HT1080 (cell line): ENCODE data around the gene CEP57. TPM values are rescaled to one million over a fixed set of nuclear protein-coding genes. Genes with fewer than 3 reads are reported as not detected.

Source experiments
- DNase-seq: peaks from one replicate; pipeline ENCODE4 v3.0.0-alpha.2; 2015; ENCODE audit warnings: low read depth
- polyA plus RNA-seq, 2 experiments: library from polyadenylated mRNA; depleted of rRNA; stranded (reverse); fragments of >200 nt; gene quantifications; 2 replicates each; pipeline ENCODE4 v1.2.3, GENCODE V29; 2015
- total RNA-seq: library from RNA; depleted of rRNA; stranded (reverse); fragments of >200 nt; shearing (Covaris generic); gene quantifications from 2 replicates; pipeline ENCODE4 v1.2.3, GENCODE V29; 2014; rRNA removed

Gene CEP57
- total RNA-seq: 27.0 and 32.8 TPM in 2 replicates
- polyA plus RNA-seq (2015; cell fraction: cytosol; rRNA removed): 23.4 and 28.4 TPM in 2 replicates
- polyA plus RNA-seq (2015; cell fraction: nucleus; rRNA removed): 45.4 and 46.9 TPM in 2 replicates

DNA sequence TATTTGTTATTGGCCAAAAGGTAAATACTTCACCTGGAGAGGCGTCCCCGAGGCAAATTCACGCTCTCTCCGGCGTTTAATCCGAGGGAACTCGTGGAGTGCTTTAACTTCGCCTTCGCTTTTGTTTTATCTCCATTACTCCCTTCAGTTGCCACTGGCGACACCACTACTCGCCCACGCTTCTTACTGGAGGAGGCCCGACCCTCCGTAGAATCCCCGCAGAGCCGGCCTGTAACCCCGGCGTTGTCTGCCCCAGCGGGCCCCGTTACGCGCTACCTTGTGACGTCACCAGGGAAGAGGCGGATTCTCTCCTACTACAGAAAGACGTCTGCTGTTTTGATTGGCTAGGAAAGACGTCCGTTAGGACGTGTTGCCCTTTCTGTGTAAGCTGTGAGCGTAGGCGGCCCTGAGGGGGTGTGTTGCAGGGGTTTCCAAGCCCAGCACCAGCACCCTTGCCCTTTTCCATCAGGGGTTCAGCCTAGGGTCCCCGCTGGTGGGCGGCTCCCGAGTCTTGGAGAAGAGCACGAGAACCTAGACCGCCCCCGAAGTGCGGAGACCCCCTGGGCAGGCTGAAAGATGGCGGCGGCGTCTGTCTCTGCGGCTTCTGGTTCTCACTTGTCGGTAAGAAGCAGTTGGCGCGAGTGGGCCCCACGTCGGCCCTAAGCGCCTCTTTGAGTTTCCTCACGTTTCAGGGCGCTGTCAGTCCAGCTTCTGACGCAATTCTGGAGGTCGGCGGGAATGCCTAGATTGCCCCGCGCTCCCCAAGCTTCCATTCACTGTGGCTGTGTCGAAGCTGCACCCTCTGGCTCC lies at the start of gene CEP57:
Gene CEP57 (plus strand): TSS at position 376 of the 810 bp plus-strand sequence. CDS start 201 bp downstream, at position 577.
- DNase-seq: peak; percentile 95

DNA sequence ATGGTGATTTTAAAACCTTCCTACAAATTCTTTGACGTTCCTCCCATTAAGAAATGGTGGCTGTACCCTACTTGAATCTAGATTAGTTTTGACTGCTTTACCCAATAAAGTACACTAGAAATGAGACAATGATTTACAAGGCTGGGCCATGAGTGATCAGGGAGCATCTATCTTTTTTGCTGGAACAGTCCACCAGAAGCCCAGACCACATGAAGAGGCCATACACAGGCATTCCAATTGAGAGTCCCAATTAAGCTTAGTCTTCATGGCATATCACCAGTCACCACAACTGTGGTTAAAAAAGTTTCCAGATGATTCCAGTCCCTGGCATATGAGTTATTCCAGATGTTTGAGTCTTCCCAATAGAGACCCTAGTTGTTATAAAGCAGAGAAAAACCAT lies 40.2 kb upstream of the CEP57 start:
- DNase-seq: no peak

DNA sequence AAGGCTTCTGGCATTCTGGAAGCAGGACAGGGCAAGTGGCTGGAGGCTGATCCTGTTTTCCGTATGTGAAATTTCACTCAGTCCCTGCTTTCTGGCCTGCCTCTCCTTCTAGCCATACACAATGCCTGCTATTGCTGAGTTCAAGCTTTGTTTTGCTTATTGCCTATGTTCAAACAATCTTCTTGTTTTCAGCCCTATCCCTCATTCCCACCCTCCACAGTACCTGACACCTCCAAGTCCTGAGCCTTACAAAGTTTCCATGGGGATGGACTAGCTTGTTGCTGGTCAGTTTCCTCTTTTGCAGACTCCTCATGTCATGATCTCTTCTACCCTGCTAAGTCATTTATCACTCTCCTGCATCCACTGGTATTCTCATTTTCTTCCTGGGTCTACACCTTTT lies 38.8 kb upstream of the CEP57 start:
- no peak for DNase-seq

DNA sequence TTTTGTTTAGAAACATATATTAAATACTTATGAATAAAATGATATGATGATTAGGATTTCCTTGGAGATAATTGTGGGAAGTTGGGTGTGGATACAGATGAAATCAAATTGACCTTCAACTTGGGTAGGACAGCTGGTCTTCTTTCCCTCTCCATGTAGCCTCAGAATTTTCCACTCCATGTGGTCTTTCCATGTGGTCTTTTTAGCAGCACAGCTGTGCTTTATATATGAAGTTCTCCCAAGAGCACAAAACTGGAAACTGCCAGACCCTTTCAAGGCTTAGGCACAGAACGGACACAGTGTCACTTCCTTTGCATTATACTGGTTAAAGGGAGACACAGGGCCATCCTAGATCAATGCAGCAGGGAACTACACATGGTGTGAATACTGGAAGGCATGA lies 29.4 kb upstream of the CEP57 start:
- no peak for DNase-seq

DNA sequence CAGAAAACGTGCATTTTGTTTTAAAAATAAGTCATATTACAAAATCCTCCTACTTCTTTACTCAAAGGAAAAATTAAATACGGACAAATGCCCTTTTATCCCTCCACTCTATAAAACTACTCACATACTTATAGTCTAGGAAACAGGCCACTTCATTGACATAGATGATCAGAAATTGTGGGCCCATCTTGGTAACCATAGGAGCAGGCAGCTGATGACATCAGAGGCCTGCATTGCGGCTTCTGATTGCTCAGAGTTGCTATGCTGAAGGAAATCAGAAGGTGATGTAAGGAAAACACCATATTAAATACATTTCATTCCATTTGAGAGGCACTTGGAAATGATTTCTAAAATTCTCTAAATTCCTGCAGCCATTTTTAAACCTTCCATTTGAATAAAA lies 27.8 kb upstream of the CEP57 start:
- no peak for DNase-seq

DNA sequence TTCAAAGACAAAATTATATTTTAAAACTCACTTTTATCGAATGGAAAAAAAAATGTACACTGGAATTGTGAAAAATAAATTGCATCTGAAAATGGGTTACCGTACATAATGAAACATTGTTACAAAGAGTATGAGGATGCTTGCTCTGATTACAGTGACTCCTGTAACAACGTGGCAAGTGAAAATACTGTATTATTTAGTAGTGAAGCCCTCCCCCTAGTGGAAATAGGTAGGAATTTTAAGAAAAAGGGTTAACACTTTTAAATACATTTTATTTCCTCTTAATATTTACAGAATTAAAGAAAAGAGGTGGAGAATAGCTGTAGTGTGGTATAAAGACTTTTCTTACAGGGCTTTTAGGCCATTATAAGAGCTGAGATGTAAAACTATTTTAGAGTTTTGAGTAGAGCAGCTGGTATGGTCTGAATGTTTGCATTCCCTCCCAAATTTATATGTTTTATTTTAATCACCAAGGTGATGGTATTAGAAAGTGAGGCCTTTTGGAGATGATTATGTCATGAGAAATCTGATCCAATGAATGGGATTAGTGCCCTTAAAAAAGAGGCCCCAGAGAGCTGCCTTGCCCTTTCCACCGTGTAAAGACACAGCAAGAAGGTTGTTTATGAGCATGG lies 25.9 kb upstream of the CEP57 start:
- peak; percentile 13 for DNase-seq

DNA sequence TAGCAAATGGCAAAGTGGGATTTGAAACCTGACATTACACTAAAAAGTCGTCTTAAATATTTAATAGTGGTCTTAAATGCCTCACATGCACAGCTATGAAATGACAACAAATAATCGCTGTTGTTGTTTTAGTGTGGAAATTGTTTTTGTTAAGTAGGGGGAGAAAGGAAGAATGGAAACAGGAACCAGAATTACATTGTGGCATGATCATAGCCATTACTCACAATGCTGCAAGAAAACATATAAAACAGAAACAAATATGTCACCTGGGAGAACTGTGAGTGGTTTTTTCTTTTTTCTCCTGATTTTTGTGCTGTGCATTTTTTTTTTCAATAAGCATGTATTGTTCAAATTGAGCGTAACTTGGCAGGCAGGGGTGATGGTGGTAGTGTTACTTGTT lies 23.6 kb upstream of the CEP57 start:
- DNase-seq: no peak

DNA sequence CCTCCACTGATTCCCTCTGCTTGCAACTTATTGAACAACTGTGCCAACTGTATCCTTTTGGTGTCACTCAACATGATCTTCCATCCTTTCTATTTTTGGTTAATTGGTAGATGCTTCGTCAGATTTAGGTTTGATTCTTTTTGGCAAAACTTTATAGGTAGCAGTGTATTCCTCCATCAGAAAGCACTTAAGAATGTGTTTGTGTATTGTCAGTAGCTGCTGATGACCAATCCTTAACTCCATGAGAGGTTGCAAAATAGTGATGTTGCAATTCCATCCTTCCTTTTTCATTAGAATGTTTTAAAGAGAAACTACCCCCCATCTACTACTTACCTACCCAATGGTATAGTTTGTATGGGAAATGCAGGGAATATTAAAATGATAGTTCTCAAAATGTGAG lies 22.8 kb upstream of the CEP57 start:
- peak; percentile 24 for DNase-seq

DNA sequence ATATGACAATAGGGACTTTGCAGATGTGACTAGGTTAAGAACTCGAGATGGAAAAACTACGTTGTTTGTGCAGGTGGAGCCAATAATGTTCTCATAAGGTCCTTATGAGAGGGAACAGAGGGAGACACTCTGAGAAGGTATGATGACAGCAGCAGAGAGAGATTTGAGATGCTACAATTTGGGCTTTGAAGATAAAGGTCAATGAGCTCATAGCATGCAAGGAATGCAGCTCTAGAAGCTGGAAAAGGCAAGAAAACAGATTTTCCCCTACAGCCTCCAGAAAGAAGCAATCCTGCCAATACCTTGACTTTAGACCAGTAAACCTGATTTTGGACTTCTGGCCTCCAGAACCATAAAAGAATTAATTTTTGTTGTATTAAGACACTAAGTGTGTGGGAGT lies 21.8 kb upstream of the CEP57 start:
- no peak for DNase-seq

DNA sequence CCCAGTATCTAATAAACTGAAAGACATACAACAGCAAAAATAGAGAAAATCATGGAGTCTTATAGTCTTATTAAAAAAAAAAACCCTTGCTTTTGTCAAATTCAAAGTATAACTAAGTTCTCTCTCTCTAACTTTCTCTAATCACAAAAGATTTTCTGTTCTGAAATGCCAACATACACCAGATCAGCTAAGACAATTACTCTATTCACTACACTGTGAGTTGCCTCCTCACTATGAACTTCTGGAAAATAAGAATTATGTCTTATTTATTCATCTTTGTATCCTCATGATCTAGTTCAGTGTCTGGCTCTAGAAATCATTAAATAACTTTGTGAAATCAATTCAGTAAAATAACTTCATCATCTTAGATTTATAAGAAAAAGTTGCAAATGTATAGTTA lies 13.4 kb upstream of the CEP57 start:
- DNase-seq: no peak

DNA sequence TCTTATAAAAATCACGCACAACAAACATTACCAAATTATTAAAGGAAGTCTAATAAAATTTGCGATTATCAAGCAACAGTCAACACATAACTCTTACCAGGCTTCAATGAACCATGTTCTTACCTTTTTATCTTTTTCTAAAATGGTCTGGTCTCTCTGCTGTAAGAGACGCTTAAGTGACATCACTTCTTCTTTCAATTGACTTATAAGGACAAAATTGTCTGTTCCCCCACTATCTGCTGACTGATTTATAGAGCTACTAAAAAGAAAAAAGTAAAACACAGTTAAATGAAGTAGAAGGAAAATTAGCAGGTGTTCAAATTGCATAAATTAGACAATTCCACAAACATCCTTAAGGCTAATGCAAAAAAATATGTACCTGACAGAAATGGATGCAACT lies 11.6 kb upstream of the CEP57 start:
- DNase-seq: no peak

DNA sequence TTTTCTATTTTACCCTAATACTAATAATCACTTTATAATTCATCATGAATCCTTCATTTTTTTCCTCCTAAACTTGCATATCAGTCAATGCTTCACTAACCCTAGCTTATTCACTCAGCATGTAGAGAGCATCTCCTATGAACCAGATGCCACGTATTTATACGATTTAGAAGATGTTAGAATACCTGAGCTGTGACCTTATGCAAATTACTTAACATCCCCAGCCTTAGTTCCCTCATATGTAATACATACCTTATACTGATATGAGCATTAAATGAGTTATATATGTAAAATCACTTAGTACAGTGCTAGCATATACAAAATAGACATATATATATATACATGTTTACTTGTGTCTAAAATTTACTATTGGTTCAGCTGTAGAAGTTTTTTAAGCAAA lies 9.8 kb upstream of the CEP57 start:
- DNase-seq: no peak

DNA sequence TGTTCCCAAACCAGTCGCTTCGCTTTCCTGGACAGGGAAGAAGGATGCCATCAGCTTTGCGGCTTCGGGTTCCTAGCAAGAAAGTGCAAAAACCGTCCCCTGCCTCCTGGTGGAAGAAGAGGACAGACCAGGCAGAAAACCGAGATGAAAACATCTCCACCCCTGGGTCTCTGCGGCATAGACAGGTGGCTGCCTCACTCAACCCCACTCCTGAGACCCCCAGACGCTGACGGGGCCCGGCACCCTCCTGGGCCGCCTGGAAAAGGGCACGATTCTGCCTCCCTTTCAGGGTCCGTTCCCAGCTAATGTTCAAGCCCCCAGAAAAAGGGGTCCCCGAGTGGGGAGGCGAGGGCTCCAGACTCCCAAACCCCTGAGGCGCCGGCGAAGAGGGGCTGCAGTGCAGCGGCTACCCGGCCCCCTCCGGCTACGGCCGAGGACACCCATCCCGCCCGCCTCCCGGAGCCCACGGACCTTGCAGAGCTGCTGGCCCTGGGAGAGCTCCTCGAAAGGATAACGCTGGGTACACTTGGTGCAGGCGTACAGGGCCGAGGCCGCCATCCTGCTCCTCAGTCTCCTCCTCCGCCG lies 1.3 kb upstream of the CEP57 start:
- peak; percentile 31 for DNase-seq

DNA sequence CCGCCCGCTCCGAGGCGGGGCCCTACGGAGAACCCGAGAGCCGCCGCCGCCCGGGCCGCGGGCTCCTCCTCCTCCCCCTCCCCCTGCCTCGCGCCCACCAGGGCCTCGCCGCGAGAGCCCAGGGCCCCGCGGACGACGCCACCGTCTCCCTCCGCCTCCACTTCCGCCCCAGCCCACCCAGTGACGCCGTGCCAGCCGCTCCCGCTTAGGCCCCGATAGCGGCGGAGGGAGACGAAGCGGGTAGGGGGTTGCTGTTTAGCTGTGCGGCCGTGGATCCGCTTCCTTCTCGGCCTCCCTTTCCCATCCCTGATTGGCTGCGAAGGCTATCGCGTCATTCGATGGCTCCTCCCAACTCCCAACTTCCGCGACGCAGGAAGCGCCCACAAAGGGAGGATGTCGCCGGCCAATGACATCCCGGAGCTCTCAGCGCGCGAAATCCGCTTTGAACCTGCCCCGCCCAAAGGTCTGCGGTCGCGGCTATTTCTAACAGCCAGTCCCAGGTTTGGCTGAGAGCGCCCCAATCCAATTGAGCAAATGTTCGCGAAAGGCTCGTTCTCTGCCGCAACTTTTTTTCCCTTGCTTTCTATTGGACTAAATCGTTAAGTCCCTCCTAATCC lies 684 bp upstream of the CEP57 start, which contains the start of gene FAM76B:
Gene FAM76B (minus strand): TSS at position 277 of the 617 bp plus-strand sequence. CDS start 304 bp downstream, outside the sequence.
- DNase-seq: peak; percentile 99

DNA sequence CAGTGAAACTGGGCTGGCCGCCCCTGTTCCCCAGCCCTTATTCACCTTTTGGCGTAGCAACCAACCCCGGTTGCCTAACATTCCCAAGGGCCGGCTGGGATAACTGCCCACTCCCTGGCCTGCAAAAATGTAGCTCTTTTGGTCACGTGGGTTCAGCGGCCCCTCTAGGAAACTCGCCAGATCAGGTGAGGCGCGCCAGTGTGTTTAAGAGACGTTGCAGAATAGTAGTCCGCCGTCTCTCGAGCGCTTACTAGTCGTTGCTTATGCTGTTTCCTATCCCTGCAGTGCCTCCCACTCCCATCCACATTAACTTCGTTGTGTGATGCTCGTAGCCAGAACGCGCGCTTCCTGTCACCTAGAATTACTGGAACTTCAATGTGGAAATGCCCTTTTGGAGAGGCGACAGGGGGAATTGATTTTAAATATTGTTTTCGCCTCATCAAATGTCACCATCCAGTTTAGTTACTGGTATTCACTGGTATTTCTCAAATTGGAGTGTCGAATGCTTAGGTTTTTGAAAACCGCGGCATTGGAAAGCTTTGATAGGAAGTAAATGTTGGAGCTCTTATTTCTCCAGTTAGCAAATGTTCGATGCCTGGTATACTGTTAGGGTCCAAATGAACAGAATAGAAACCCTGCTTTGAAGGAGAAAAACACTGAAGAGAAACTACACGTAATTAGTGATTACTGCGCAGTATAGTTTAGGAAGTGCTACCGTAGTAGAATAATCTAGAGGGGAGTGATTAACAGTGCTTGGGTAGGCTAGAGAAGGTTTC lies 823 bp downstream of the CEP57 start:
- DNase-seq: peak; percentile 61

DNA sequence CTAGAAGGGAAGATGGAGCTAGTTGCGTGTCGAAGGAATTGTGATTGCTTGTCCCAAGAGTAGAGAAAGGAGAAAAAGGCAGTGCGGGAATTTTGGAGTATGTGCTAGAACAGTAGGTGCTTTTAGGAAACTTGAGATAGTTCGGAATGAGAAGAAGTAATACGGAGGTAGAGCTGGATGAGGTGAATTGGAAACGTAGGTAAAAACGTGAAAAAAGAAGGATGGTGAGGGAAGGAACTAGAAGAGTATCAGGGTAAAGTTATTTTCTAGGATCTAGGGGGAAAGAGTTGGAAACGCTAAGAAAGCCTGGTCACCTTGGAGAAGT lies 1.4 kb downstream of the CEP57 start:
- no peak for DNase-seq

DNA sequence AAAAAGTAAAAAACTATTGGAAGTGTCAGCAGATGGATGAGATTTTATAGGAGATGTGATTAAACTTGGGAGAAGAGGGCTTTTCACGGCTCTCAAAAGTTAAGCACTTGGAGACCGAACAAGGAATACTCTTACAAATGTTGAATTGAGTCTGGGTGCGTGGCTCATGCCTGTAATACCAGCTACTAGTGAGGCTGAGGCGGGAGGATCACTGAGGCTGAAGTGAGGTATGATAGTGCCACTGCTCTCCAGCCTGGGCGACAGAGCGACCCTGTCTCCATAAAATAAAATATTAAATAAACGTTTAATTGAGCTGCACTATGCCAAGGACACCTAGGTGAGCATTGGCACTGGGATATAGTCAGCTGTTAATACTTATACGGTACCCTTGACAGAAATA lies 1.9 kb downstream of the CEP57 start:
- DNase-seq: no peak

DNA sequence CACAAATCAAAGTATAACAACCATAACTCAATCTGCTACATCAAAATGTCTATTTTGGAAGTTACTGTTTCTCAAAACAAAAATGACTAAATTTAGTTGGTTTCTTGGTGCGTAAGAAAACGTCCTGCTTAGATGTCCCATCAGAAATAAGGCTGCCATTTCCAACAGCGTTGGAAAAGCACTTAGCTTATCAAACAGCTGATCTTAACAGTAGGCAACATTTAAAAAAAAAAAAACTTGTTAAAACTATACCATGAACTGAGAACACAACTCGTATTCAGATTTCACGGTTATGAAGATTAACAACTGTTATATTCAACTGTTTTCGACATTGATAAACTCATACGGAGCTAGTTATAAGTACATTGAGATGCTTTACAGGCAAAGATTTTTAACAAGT lies 2.4 kb downstream of the CEP57 start:
- no peak for DNase-seq

DNA sequence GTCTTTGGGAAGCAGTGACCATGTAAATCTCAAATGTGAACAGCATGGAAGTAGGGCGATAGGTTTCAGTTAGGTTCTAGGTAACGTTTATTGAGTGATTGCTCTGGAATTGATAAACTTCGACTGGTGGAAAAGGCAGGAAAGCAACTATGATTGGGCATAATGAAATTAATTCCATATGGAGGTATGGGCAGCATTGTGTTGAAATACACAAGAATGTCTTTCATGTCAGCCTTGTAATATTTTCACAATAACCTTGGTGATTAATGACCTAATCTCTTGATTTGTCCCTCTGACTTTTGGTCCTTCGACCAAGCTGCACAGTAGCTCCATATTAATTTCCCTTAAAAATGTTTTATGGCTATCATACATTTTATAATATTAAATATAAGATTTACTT lies 2.8 kb downstream of the CEP57 start:
- no peak for DNase-seq

DNA sequence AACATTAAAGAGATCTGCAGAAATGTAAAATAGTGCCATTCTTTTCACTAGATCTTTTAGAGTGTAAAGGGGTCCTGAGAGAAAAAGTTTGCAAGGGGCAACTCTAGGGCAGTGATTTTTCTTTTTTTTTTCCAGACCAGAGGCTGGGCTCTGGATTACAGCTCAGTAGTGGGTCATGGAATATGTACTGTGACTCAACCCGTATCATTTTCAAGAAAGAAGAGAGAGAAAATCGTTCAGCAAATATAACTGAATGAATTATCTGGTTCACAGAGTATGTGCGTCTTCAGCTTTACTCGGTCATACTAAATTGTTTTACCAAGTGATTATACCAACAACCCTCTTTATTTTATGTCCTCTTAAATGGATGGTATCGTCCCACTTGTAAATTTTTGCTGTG lies 3.8 kb downstream of the CEP57 start:
- DNase-seq: no peak

DNA sequence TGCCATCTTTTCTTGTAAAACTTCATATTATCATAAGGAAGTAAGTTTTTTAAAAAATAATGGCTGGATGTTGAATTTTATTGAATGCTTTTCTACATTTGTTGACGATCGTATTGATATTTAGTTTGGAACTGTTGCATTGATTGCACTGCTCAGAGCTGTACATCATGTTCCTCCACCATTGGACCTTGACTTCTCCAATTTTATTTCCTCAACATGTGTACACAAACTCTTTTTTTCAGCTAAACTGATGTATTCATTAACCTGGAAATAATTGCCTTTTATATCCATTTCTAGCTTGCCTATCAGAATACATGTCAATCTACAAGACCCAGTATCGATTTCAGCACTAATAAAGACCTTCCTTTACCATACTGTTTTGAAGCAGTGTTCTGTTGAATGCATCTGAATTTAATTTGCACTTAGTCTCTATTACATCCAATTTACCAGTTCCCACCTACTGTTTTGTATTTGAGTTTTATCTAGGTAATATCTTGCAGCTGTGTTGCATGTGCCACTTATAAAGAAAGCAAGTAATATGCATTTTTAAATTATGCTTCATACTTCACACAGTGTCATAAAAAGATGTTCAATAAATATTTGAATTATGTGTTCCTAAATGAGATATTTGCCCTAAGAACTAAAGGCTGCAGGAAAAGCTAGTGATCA lies 5.5 kb downstream of the CEP57 start:
- no peak for DNase-seq
